Upper lobe of left lung (tissue), 4 donors: Measurements from ENCODE around the gene DLGAP1.

Source experiments
- EP300 ChIP-seq, 4 donors: sonication (generic); formaldehyde crosslinking; IDR thresholded peaks; one replicate each; pipeline ENCODE4 v1.5.1; 2017; ENCODE audit warnings: antibody characterized with exemption in 4 of 4, control low read depth in 2 of 4
- POLR2A ChIP-seq, 4 donors: fragments of 450-650 bp; IDR thresholded peaks; one replicate each; pipeline ENCODE4 v1.5.1; 2016 to 2017; ENCODE audit warnings: antibody characterized with exemption in 4 of 4, mild to moderate bottlenecking in 2 of 4
- POLR2AphosphoS5 ChIP-seq, 2 donors: sonication (generic); formaldehyde crosslinking; IDR thresholded peaks; one replicate each; pipeline ENCODE4 v1.5.1; 2017; ENCODE audit warnings: antibody characterized with exemption in 2 of 2
- TF ChIP-seq, protein P1 (sequence below), 6 experiments: fragments of 450-650 bp in 4 of 6; fragments of 200-600 bp in 2 of 6; sonication (generic) in 2 of 6; IDR thresholded peaks; one replicate each; pipeline ENCODE4 v1.5.1; 2016 to 2019; ENCODE audit warnings: antibody characterized with exemption in 6 of 6

DNA sequence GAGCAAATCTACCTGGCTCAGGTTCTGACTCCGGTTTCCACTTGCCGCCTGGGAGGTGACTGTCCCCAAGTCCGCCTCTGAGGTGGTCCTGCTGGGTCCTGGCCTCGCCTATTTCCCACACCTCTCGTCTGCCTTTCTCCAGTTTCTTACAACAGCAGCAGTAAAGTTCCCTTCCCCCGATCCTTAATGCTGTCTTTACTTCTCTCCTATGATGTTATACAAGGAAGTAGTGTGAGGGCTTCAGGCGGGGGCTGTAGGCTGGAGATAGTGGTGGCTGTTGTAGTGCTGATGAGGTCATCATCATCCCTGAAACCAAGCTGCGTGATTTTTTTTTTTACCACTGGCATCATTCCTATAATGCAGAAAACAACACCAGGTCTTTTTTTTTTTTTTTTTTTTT, 986.3 kb downstream of the DLGAP1 start:
- no peak for TF ChIP-seq POLR2A (IDR thresholded peaks at IDR 0.05)
- TF ChIP-seq, protein P1, sequence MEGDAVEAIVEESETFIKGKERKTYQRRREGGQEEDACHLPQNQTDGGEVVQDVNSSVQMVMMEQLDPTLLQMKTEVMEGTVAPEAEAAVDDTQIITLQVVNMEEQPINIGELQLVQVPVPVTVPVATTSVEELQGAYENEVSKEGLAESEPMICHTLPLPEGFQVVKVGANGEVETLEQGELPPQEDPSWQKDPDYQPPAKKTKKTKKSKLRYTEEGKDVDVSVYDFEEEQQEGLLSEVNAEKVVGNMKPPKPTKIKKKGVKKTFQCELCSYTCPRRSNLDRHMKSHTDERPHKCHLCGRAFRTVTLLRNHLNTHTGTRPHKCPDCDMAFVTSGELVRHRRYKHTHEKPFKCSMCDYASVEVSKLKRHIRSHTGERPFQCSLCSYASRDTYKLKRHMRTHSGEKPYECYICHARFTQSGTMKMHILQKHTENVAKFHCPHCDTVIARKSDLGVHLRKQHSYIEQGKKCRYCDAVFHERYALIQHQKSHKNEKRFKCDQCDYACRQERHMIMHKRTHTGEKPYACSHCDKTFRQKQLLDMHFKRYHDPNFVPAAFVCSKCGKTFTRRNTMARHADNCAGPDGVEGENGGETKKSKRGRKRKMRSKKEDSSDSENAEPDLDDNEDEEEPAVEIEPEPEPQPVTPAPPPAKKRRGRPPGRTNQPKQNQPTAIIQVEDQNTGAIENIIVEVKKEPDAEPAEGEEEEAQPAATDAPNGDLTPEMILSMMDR (IDR thresholded peaks at IDR 0.05) = no peak
- no peak for TF ChIP-seq POLR2AphosphoS5 (IDR thresholded peaks at IDR 0.05)
- TF ChIP-seq EP300 (IDR thresholded peaks at IDR 0.05) = no peak
